GM12864 (cell line): ENCODE results near the gene ANKZF1.
"Not testable (repeated sequence)": the region's sequence is repeated elsewhere in the genome, so short reads cannot be mapped to it uniquely, and the experiment has no call there.

Experiments
- DNase-seq: peaks from one replicate; pipeline ENCODE4 v3.0.0-alpha.2; 2011; ENCODE audit warnings: low read depth
- H3K4me3 ChIP-seq: 2 replicates; pipeline ENCODE4 v1.5.1; 2011; ENCODE audit warnings: mild to moderate bottlenecking, low read depth, low read length, control low read depth
- TF ChIP-seq, protein P1 (sequence below): IDR thresholded peaks from 2 replicates; pipeline ENCODE4 v1.5.1; 2011; ENCODE audit warnings: low read depth, mild to moderate bottlenecking, moderate library complexity, low read length, control low read depth, inconsistent platforms; ENCODE audit errors: missing control alignments

ANKZF1 gene

DNA sequence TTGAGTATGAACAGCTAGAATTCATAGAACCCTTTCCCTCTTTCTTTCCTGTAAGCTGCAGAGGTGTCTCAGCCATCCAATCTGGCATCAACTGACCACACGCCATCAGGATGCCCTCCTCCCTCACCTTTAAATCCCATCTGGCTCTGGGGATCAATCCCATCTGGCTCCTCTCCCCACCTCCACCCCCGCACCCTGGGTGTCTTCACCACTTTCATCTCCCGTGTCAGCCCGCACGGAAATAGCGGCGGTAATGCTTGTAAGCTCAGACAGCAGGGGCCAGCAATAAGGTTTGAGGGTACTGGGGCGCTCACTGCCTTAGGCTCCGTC, 22.9 kb downstream of the ANKZF1 start:
- peak overlapping the region; percentile 84 for H3K4me3 ChIP-seq
- TF ChIP-seq, protein P1, sequence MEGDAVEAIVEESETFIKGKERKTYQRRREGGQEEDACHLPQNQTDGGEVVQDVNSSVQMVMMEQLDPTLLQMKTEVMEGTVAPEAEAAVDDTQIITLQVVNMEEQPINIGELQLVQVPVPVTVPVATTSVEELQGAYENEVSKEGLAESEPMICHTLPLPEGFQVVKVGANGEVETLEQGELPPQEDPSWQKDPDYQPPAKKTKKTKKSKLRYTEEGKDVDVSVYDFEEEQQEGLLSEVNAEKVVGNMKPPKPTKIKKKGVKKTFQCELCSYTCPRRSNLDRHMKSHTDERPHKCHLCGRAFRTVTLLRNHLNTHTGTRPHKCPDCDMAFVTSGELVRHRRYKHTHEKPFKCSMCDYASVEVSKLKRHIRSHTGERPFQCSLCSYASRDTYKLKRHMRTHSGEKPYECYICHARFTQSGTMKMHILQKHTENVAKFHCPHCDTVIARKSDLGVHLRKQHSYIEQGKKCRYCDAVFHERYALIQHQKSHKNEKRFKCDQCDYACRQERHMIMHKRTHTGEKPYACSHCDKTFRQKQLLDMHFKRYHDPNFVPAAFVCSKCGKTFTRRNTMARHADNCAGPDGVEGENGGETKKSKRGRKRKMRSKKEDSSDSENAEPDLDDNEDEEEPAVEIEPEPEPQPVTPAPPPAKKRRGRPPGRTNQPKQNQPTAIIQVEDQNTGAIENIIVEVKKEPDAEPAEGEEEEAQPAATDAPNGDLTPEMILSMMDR, result no peak
- no peak for DNase-seq

DNA sequence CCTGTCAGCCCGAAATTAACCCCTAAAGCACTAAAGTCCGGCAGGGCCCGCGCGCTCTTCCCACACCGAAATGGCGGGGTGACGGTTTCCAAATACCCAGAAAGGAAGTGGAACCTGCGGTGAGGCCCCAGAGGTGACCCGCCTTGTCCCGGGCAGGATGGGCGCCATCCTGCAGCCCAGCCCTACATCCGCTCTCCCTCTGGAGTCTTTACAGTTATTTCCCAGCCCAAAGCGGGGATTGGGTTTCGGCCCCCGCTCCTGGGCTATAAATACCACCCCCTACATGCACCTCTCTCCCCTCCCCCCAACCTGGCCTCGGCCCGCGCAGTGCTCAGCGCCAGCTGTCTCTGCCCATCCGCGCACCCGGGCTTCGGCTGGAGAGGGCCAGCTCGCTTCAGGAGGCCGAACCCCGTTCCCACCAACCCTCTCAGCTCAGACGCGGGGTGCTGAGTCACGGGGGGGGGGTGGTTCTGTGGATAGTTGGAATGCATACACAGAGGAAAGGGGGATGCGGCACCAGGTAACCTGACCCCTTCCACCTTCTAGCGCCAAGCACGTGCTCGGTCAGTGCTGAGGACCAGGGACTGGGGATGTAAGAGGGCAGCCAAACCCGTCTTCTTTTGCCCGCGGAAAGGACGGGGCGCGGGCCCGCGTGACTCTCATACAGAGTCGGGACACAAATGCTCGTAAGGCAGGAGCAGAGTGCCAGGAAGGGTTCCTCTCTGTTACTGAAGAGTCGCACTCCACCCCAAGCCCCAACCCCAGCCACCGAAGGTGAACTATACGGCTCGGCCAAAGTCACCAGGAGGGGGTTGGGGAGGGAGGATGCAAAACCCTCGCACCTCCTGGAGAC, 23.5 kb downstream of the ANKZF1 start, which contains the start of gene TUBA4B:
Gene TUBA4B, plus strand, starts transcription at position 344 of the 853 bp plus-strand sequence. Its CDS starts 165 bp downstream, at position 509.
- TF ChIP-seq, protein P1, result no peak
- peak within 1 kb of the TSS; percentile 84 for H3K4me3 ChIP-seq
- DNase-seq, result no peak

DNA sequence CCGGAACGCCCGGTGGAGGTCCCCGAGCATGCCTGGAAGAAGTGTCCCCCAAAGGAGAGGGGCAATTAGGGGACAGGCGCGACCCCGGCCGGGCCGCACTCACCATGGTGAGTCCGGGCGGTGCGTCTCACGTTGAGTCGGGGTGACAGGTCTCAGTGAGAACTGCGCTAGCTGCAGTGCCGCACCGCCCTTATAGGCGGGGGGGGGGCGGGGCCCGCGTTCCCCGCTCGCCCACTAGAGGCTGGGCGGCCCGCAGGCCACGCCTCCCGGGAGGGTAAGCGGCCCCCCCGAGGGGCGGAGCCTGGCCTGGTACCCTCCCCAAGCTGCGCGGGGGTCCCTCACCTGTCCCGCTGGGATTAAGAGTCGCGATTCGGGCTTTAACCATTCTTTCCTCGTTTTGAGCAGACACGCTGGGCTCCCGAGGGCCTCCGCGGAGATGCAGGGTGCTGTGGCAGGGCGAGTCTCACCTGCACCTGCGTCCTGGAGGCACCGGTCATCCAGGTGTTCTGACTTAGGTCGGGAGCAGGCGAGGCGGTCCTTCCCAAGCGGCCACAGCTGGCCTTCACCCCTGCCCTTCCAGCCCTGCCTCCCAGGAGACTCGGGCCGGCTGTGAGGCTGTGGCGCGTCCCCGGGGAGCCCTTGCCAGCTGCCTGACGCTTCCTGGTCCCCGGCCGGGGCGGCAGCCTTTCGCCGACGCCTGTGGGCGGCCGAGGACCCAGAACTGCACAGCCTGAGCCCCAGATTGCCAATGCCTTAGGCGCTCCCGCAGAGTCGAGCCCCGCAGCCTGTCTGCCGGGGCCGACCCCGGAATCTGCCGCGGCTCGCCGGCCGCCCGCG, 24.4 kb downstream of the ANKZF1 start, which contains the start of gene TUBA4A:
Gene TUBA4A, minus strand, starts transcription at position 166 of the 837 bp plus-strand sequence. Its CDS starts 60 bp downstream, at position 106.
- no peak for DNase-seq
- H3K4me3 ChIP-seq, result peak within 1 kb of the TSS; percentile 84
- TF ChIP-seq, protein P1, result no peak

DNA sequence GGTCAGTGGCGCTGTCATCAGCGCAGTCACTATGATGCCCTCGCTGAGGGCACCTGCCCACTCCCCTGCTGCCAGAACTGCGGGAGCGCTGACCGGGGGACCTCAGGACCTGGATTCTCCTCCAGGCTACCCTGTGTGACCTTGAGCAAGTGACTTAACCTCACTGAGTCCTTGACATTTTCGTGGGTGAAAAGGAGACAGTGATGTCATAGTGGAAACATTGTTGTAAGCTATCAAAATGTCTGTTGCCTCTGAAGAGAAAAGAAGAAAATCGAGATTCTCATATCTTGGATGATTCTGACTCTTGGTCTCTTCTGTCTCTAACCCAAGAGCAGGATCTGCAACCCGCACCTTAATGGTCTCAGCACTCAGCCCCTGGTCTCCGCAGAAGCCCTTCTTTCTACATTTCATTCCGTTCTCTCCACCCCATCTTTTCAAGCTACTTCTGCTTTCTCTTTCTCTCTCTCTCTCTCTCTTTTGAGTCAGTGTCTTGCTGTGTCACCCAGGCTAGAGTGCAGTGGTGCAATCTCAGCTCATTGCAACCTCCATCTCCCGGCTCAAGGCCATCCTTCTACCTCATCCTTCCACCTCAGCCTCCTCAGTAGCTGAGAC, 25.1 kb downstream of the ANKZF1 start:
- no peak for DNase-seq

DNA sequence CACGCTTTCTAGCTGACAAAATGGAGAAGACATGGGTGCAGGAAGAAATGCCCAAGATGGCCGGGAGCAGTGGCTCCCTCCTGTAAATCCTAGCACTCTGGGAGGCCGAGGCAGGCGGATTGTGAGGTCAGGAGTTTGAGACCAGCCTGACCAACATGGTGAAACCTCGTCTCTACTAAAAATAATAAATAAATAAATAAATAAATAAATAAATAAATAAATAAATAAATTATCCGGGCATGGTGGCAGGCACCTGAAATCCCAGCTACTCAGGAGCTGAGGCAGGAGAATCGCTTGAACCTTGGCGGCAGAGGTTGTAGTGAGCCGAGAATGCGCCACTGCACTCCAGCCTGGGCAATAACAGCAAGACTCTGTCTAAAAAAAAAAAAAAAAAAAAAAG, 29.3 kb downstream of the ANKZF1 start:
- not testable (repeated sequence) for H3K4me3 ChIP-seq, DNase-seq

More for the DNA sequence above, 25.1 kb downstream of the ANKZF1 start:
- TF ChIP-seq, protein P1, result no peak
- H3K4me3 ChIP-seq, result peak overlapping the region; percentile 84

DNA sequence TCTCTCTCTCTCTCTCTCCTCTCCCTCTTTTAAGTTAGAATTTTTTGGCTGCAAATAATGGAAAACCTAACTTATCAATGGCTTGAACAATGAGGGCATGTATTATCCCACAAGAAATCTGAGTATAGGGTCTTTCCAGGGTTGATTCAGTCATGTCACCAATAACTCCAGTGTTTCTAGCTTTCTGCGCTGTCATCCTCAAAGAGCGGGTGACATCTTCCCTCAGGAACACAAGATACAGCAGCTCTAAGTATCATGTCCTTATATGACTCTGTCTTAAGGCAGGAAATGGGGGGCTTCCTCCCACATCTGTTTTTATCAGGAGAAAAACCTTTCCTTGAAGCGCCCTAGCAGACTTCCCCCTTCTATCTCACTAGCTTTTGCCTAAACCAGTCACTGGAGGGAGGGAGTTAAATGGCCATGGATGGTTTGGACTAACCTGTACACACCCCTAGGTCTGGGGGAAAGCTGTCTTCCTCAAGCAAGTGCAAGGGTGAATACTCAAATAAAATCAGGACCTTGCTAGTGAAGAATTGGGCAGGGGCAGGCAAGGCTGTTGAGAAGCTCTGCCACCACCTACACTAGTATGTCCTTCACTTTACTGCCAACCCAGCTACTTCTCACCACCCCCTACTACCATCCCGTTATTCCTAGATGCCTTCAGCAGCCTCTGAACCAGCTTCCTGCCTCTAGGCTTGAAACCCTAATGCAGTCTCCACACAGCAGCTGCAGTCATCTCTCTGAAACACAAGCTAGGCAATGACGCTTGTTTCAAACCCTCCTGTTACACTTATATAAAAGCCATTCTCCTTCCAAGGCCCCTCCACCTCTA, 31.6 kb downstream of the ANKZF1 start:
- no peak overlapping the region for H3K4me3 ChIP-seq
- TF ChIP-seq, protein P1, result no peak
- no peak for DNase-seq
